ENCODE results near the gene RASAL3. TPM values are rescaled to one million over a fixed set of nuclear protein-coding genes. Genes with fewer than 3 reads are reported as not detected.

RASAL3 gene
- total and polyA plus RNA-seq, 12 donors, result 1.1 to 20.5 (median 5.4) TPM

DNA sequence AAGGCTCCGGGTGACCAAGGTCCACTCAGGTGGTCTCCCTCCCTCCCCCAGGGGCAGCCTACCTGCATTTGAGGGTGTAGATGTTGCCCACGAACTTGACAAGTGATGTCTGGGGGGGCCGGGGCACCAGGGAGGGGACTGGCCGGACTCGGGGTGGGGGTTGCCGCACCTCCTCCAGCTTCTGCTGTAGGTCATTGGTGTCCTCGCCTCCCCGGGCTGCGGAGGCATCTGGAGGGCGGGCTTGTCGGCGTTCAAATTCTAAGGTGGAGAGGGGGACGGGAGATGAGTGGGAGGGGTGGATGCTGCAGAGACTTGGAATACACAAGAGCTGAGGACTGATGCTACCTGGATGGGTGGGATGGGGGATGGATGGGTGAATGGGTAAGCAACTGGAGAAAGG lies 40.2 kb downstream of the RASAL3 start:
- H3K4me3 ChIP-seq, result no peak overlapping the region
- TF ChIP-seq, protein P1, sequence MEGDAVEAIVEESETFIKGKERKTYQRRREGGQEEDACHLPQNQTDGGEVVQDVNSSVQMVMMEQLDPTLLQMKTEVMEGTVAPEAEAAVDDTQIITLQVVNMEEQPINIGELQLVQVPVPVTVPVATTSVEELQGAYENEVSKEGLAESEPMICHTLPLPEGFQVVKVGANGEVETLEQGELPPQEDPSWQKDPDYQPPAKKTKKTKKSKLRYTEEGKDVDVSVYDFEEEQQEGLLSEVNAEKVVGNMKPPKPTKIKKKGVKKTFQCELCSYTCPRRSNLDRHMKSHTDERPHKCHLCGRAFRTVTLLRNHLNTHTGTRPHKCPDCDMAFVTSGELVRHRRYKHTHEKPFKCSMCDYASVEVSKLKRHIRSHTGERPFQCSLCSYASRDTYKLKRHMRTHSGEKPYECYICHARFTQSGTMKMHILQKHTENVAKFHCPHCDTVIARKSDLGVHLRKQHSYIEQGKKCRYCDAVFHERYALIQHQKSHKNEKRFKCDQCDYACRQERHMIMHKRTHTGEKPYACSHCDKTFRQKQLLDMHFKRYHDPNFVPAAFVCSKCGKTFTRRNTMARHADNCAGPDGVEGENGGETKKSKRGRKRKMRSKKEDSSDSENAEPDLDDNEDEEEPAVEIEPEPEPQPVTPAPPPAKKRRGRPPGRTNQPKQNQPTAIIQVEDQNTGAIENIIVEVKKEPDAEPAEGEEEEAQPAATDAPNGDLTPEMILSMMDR (IDR thresholded peaks at IDR 0.05), result no peak
- no peak for TF ChIP-seq POLR2A (IDR thresholded peaks at IDR 0.05)
- no peaks in the 10 kb centered on the region for H3K27me3 ChIP-seq
- WGBS, 4 donors, result 95 to 96% (median 95%) methylated on average over 11 to 13 of the region's 13 CpGs
- no peaks in the 10 kb centered on the region for H3K9me3 ChIP-seq (replicated peaks in 1 of 3)
- no peak overlapping the region for H3K27ac ChIP-seq
- no peak for DNase-seq
- intact Hi-C loops (cut with DNase I), result no loop called here
- peaks cover 13 to 15% of the 10 kb centered on the region in 2 donors for H3K4me1 ChIP-seq (replicated peaks in 1 of 2)
- H3K36me3 ChIP-seq (replicated peaks in 1 of 2), result peaks cover 0 to 55% of the 10 kb centered on the region in 2 donors

GRCh38 chr19:15423130-15423529 lies 41.2 kb downstream of the RASAL3 start:
- H3K4me3 ChIP-seq, result no peak overlapping the region
- H3K27me3 ChIP-seq, result no peaks in the 10 kb centered on the region
- peaks cover 0 to 55% of the 10 kb centered on the region in 2 donors for H3K36me3 ChIP-seq (replicated peaks in 1 of 2)
- WGBS, 4 donors, result 94 to 99% (median 97%) methylated on average over 5 to 6 of the region's 6 CpGs
- TF ChIP-seq POLR2A (IDR thresholded peaks at IDR 0.05), result no peak
- TF ChIP-seq, protein P1 (IDR thresholded peaks at IDR 0.05), result no peak
- no peak for DNase-seq
- peaks cover 9 to 11% of the 10 kb centered on the region in 2 donors for H3K4me1 ChIP-seq (replicated peaks in 1 of 2)
- no peak overlapping the region for H3K27ac ChIP-seq
- no peaks in the 10 kb centered on the region for H3K9me3 ChIP-seq (replicated peaks in 1 of 3)
- intact Hi-C loops (cut with DNase I), result no loop called here

- Histone ChIP-seq H3K27ac (no peak overlapping the region), H3K27me3 (no peaks in the 10 kb centered on the region), H3K9me3 (replicated peaks in 1 of 3) (no peaks in the 10 kb centered on the region), H3K4me3 (no peak overlapping the region), H3K4me1 (replicated peaks in 1 of 2) (peaks cover 11% of the 10 kb centered on the region in 2 donors), H3K36me3 (replicated peaks in 1 of 2) (peaks cover 0 to 49% of the 10 kb centered on the region in 2 donors)
- TF ChIP-seq, protein P1 (IDR thresholded peaks at IDR 0.05), result no peak
- no peak for TF ChIP-seq POLR2A (IDR thresholded peaks at IDR 0.05)
- WGBS, 4 donors, result 88 to 92% (median 89%) methylated on average over 10 to 22 of the region's 22 CpGs
- DNase-seq, result no peak
- intact Hi-C loops (cut with DNase I), result no loop called here
Measured at GRCh38 chr19:15422296-15423075, 41.9 kb downstream of the RASAL3 start.

DNA sequence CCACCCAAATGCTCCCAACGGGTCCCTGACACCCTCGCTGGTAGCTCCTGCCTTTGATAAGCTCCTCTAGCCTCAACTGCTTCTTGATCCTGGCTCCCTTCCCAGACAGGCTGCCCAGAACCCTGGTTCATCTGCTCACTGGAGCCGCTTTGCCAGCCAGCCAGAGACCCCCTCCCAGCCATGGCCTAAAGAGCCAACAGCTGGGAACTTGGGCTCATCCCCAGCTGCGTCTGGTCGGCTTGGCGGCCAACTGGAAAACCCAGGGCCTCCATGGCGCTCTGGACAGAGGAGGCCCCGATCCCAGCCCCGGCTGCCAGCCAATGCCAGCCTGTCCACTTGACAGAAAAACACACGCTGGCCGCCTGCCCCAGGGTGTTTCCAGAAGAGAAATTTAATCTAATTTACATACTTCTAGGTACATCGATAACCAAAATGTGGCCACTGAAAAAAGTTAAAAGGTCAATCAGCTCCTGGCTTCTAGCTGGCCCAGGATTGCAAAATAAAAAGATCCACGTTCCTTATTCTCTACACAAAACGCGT lies 42.6 kb downstream of the RASAL3 start:
- H3K27me3 ChIP-seq, result no peaks in the 10 kb centered on the region
- WGBS, 4 donors, result 77 to 83% (median 80%) methylated on average over 12 to 15 of the region's 15 CpGs
- TF ChIP-seq, protein P1 (IDR thresholded peaks at IDR 0.05), result no peak
- no peak for TF ChIP-seq POLR2A (IDR thresholded peaks at IDR 0.05)
- peaks cover 18% of the 10 kb centered on the region in 2 donors for H3K4me1 ChIP-seq (replicated peaks in 1 of 2)
- no peak overlapping the region for H3K4me3 ChIP-seq
- H3K27ac ChIP-seq, result no peak overlapping the region
- no peaks in the 10 kb centered on the region for H3K9me3 ChIP-seq (replicated peaks in 1 of 3)
- intact Hi-C loops (cut with DNase I), result no loop called here
- DNase-seq, result no peak
- H3K36me3 ChIP-seq (replicated peaks in 1 of 2), result peaks cover 0 to 42% of the 10 kb centered on the region in 2 donors
